ENCODE measurements around the gene TMA7. TPM values are rescaled to one million over a fixed set of nuclear protein-coding genes. Genes with fewer than 3 reads are reported as not detected.
A peak's percentile ranks its signal among the peaks of the same experiment; 100 is the strongest.

The TMA7 gene
- polyA plus RNA-seq, 2 of the 4 experiments (the other 2 are of a cell fraction) = 303 to 417 TPM

DNA sequence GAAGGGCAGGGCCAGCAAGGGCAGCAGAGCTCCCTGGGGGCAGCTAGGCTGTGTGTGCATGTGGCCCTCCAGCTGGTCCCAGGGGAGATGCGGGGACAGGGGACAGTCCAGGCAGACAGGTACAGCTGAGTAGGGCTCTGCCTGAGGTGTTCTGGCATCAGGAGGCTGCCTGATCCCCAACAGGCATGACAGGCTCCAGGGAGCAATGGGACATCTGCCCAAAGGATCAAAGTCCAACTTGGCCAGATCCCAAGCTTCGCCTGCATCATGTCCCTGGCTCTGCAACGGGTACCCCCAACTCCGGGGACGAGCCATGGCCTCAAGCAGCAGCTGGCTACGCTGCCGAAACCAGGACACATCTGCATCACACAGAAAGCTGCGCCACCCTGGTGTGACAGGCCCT lies 28.3 kb downstream of the TMA7 start (continued):
- TF ChIP-seq CHD2 (IDR thresholded peaks at IDR 0.05; ENCODE audit: low read length, partially characterized antibody) = no peak
- TF ChIP-seq, protein P1, sequence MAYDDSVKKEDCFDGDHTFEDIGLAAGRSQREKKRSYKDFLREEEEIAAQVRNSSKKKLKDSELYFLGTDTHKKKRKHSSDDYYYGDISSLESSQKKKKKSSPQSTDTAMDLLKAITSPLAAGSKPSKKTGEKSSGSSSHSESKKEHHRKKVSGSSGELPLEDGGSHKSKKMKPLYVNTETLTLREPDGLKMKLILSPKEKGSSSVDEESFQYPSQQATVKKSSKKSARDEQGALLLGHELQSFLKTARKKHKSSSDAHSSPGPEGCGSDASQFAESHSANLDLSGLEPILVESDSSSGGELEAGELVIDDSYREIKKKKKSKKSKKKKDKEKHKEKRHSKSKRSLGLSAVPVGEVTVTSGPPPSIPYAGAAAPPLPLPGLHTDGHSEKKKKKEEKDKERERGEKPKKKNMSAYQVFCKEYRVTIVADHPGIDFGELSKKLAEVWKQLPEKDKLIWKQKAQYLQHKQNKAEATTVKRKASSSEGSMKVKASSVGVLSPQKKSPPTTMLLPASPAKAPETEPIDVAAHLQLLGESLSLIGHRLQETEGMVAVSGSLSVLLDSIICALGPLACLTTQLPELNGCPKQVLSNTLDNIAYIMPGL (CRISPR knock-in tag; IDR thresholded peaks at IDR 0.05; ENCODE audit: borderline replicate concordance) = no peak

DNA sequence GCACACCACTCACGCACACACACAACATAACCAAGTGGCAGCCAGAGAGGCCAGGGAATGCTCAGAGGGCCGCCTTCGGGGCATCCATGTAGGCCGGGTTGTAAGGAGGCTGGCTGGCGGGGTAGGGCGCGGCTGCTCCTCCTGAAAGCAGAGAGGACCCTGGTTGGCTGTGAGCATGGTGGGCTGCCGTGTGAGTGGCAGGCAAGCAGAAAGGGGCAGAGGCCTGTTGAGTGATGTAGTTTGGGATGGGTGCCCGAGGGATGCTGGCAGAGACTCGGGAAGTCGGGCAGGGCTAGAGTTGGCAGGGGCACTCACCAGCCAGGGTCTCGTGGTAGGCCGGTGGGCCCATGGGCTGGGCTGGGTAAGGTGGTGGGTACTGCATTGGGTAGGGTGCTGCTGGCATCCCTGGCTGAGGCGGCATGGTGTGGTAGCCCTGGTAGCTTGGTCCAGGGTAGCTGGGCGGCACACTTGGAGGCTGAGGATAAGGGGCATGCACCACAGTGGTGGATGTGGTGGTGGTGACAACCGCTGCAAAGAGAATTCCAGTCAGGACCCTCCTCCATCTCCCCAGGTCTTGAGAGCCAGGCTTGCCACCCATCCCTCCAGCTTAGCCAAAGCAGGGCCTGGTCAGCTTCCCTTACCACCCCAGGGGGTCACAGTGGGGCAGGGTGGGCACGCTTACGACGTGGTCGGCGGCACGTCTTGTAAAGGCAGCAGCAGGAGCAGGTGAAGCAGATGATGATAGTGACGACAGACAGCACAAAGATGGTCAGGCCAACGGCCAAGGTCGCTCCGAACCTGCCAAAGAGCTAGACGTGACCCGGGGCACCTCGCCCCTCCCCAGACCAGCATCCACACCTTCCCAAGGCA lies 29.2 kb downstream of the TMA7 start:
- no peak for ATAC-seq
- CTCF ChIA-PET = interaction anchor here (0.8 kb wide), 2 partner anchors 38 to 80 kb away, joined by 3 to 4 read pairs; no protein-coding TSS in a partner anchor
- Histone ChIP-seq H3K4me1 (peaks cover 62% of the 10 kb centered on the region), H3K4me3 (no peak overlapping the region), H3K27ac (no peak overlapping the region), H3K9me3 (no peaks in the 10 kb centered on the region), H3K4me2 (no peak overlapping the region)
- no peak for FAIRE-seq
- 95% methylated on average over 29 of the region's 29 CpGs for WGBS (ENCODE audit: missing lambda C conversion rate)
- DNase-seq (ENCODE audit: low read depth in 1 of 2, low spot score in 1 of 2) = no peak
- POLR2A ChIA-PET = no interaction called here
- TF ChIP-seq BHLHE40 (IDR thresholded peaks at IDR 0.05; ENCODE audit: low read depth, low read length) (no peak), HEYL (CRISPR knock-in tag; IDR thresholded peaks at IDR 0.05) (no peak), NR3C1 (IDR thresholded peaks at IDR 0.05) (no peak), JUN (IDR thresholded peaks at IDR 0.05) (no peak), RCOR1 (IDR thresholded peaks at IDR 0.05; ENCODE audit: low read depth, low read length) (no peak), NPAS2 (CRISPR knock-in tag; IDR thresholded peaks at IDR 0.05; ENCODE audit: borderline replicate concordance) (no peak), EP300 (IDR thresholded peaks at IDR 0.05) (no peak)
- TF ChIP-seq, protein P2, sequence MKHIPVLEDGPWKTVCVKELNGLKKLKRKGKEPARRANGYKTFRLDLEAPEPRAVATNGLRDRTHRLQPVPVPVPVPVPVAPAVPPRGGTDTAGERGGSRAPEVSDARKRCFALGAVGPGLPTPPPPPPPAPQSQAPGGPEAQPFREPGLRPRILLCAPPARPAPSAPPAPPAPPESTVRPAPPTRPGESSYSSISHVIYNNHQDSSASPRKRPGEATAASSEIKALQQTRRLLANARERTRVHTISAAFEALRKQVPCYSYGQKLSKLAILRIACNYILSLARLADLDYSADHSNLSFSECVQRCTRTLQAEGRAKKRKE (CRISPR knock-in tag; IDR thresholded peaks at IDR 0.05; ENCODE audit: low read depth) = no peak
- TF ChIP-seq, protein P3, sequence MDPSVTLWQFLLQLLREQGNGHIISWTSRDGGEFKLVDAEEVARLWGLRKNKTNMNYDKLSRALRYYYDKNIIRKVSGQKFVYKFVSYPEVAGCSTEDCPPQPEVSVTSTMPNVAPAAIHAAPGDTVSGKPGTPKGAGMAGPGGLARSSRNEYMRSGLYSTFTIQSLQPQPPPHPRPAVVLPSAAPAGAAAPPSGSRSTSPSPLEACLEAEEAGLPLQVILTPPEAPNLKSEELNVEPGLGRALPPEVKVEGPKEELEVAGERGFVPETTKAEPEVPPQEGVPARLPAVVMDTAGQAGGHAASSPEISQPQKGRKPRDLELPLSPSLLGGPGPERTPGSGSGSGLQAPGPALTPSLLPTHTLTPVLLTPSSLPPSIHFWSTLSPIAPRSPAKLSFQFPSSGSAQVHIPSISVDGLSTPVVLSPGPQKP (IDR thresholded peaks at IDR 0.05; ENCODE audit: low read depth, low read length) = no peak

DNA sequence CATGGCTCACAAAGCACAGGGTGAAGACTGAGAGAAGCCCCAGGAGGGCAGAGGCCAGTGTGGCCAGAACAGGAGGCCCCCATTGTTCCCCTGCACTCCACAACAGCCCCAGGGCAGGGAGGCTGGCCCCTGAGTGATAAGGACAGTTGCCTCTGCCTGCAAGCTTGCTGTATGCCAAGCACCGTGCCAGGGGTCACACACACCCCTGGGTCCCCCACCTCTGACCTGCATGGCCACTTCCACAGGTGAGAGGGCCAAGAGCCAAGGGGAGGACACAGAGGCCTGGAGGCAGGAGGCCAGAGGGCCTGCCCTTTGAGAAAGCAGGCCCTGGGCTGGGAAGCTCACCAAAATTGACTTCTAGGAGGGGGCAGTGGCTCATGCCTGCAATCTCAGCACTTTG lies 30.2 kb downstream of the TMA7 start:
- H3K4me2 ChIP-seq = peak overlapping the region; percentile 41; the same call in 2 of the 3 replicates
- no peak for DNase-seq (ENCODE audit: low read depth in 1 of 2, low spot score in 1 of 2)
- peak overlapping the region in 1 of 2 experiments; percentile 53; a peak in 3 of 6 replicates for H3K27ac ChIP-seq
- H3K9me3 ChIP-seq = no peaks in the 10 kb centered on the region
- ATAC-seq = no peak
- no peak for FAIRE-seq
- no CpG with 5 or more reads among the region's 1 CpG for WGBS (ENCODE audit: missing lambda C conversion rate)
- POLR2A ChIA-PET = no interaction called here
- H3K4me3 ChIP-seq = no peak overlapping the region
- TF ChIP-seq HOXB13 (CRISPR knock-in tag; IDR thresholded peaks at IDR 0.05; ENCODE audit: low read depth) = no peak
- no peak for TF ChIP-seq MYC (IDR thresholded peaks at IDR 0.05; ENCODE audit: borderline replicate concordance, low read length)
- no peak for TF ChIP-seq ZC3H11A (IDR thresholded peaks at IDR 0.05)
- TF ChIP-seq JUNB (IDR thresholded peaks at IDR 0.05) = no peak
- TF ChIP-seq JUN (IDR thresholded peaks at IDR 0.05) = no peak
- TF ChIP-seq RNF2 (IDR thresholded peaks at IDR 0.05; ENCODE audit: borderline replicate concordance, low read depth) = no peak
- TF ChIP-seq POLR2AphosphoS2 (conservative IDR thresholded peaks at IDR 0.05; ENCODE audit: low read length) = no peak
- TF ChIP-seq, protein P1 (CRISPR knock-in tag; IDR thresholded peaks at IDR 0.05; ENCODE audit: borderline replicate concordance) = no peak
- no peak for TF ChIP-seq TP53 (CRISPR knock-in tag; IDR thresholded peaks at IDR 0.05)
- no peak for TF ChIP-seq EP300 (IDR thresholded peaks at IDR 0.05)
- TF ChIP-seq ZNF302 (CRISPR knock-in tag; IDR thresholded peaks at IDR 0.05) = no peak
- TF ChIP-seq PHF8 (IDR thresholded peaks at IDR 0.05; ENCODE audit: borderline replicate concordance, low read depth) = no peak
- CTCF ChIA-PET = interaction anchor here (1.1 kb wide), 1 partner anchor 34 kb away, joined by 3 read pairs; no protein-coding TSS in a partner anchor
- peaks cover 57% of the 10 kb centered on the region for H3K4me1 ChIP-seq
